ENCODE results near the gene IL32.

GRCh38 chr16:3115003-3115402, 49.6 kb downstream of the IL32 start:
- TF ChIP-seq CHD4 (IDR thresholded peaks at IDR 0.05; ENCODE audit: borderline replicate concordance) (no peak), SMC3 (IDR thresholded peaks at IDR 0.05) (no peak), CTCF (IDR thresholded peaks at IDR 0.05) (no peak), RAD21 (conservative IDR thresholded peaks at IDR 0.05 in 1 of 2, IDR thresholded peaks at IDR 0.05 in 1 of 2) (no peak), POLR2A (IDR thresholded peaks at IDR 0.05; ENCODE audit: low read length) (no peak), USF2 (IDR thresholded peaks at IDR 0.05) (no peak), EP300 (IDR thresholded peaks at IDR 0.05) (no peak), MYC (IDR thresholded peaks at IDR 0.05; ENCODE audit: borderline replicate concordance, low read length) (no peak), ELK1 (IDR thresholded peaks at IDR 0.05; ENCODE audit: low read depth, low read length) (no peak), RCOR1 (IDR thresholded peaks at IDR 0.05; ENCODE audit: low read depth, low read length) (no peak), MAX (IDR thresholded peaks at IDR 0.05) (no peak)

Data from A549 (cell line).